PC-3 (cell line): ENCODE data around the gene QPCT. TPM values are rescaled to one million over a fixed set of nuclear protein-coding genes. Genes with fewer than 3 reads are reported as not detected.

Experiments used
- ATAC-seq: fragments of 200-7000 bp; cut with Tn5 transposase; 2 replicates; pipeline ENCODE4 v1.9.1; 2020; ENCODE audit warnings: mild to moderate bottlenecking, moderate library complexity
- BruUV-seq: library from RNA; stranded (reverse); fragments of 400-500 nt; replicated peaks from 2 replicates; lab custom pipeline; 2021; lab: Mats Ljungman, UMichigan
- CTCF ChIA-PET: fragments of 300-600 bp; sonication (Branson Sonifier 250); formaldehyde crosslinking; loops from one replicate; lab custom pipeline; 2022; ENCODE audit warnings: antibody characterized with exemption; lab: Charles Lee
- POLR2A ChIA-PET: fragments of 300-600 bp; sonication (Branson Sonifier 250); formaldehyde crosslinking; loops from one replicate; lab custom pipeline; 2022; ENCODE audit warnings: antibody characterized with exemption; ENCODE audit not compliant: unreplicated experiment; lab: Charles Lee
- DNase-seq: peaks from one replicate; pipeline ENCODE4 v3.0.0-alpha.2; 2015
- H2AFZ ChIP-seq: fragments of 300-600 bp; sonication (generic); 2 replicates; pipeline ENCODE4 v1.6.0; 2016; ENCODE audit warnings: antibody characterized with exemption, low read length
- H3F3A ChIP-seq: fragments of 300-600 bp; sonication (generic); one replicate; pipeline ENCODE4 v1.6.0; 2017; ENCODE audit warnings: antibody characterized with exemption, low read length, control low read depth, mild to moderate bottlenecking; ENCODE audit not compliant: unreplicated experiment
- H3K27ac ChIP-seq: fragments of 300-600 bp; sonication (generic); 2 replicates; pipeline ENCODE4 v1.5.1; 2016; ENCODE audit warnings: mild to moderate bottlenecking, low read length
- H3K27me3 ChIP-seq: fragments of 300-600 bp; sonication (generic); 2 replicates; pipeline ENCODE4 v1.6.1; 2016; ENCODE audit warnings: low read length, mixed read lengths
- H3K36me3 ChIP-seq: fragments of 300-600 bp; sonication (generic); 2 replicates; pipeline ENCODE4 v1.6.1; 2016; ENCODE audit warnings: low read depth, mixed run types, low read length, mixed read lengths
- H3K4me1 ChIP-seq: fragments of 300-600 bp; sonication (generic); 2 replicates; pipeline ENCODE4 v1.5.1; 2016; ENCODE audit warnings: low read length; ENCODE audit not compliant: insufficient read depth
- H3K4me2 ChIP-seq: fragments of 300-600 bp; sonication (generic); 2 replicates; pipeline ENCODE4 v1.6.0; 2016; ENCODE audit warnings: low read length
- H3K4me3 ChIP-seq: fragments of 300-600 bp; sonication (generic); 2 replicates; pipeline ENCODE4 v1.5.1; 2016; ENCODE audit warnings: mild to moderate bottlenecking, low read length, mixed read lengths
- H3K79me2 ChIP-seq: fragments of 300-600 bp; sonication (generic); 2 replicates; pipeline ENCODE4 v1.6.1; 2017; ENCODE audit warnings: low read length, mixed read lengths
- H3K9ac ChIP-seq: fragments of 300-600 bp; sonication (generic); 2 replicates; pipeline ENCODE4 v1.6.0; 2016; ENCODE audit warnings: mild to moderate bottlenecking, low read length
- H3K9me2 ChIP-seq: fragments of 300-600 bp; sonication (generic); replicated peaks from 2 replicates; pipeline ENCODE4 v1.6.1; 2016; ENCODE audit warnings: mixed run types, low read length, mixed read lengths
- H3K9me3 ChIP-seq: fragments of 300-600 bp; sonication (generic); 2 replicates; pipeline ENCODE4 v1.6.1; 2016; ENCODE audit warnings: low read length, mixed read lengths
- H4K20me1 ChIP-seq: fragments of 300-600 bp; sonication (generic); 2 replicates; pipeline ENCODE4 v1.6.1; 2016; ENCODE audit warnings: low read length, mixed read lengths
- CTCF ChIP-seq: fragments of 300-600 bp; sonication (generic); conservative IDR thresholded peaks from 2 replicates; pipeline ENCODE4 v1.5.1; 2017; ENCODE audit warnings: antibody characterized with exemption, low read depth, mild to moderate bottlenecking, low read length
- EZH2 ChIP-seq: fragments of 300-600 bp; sonication (generic); IDR thresholded peaks from one replicate; pipeline ENCODE4 v1.6.1; 2017; ENCODE audit warnings: antibody characterized with exemption, mild to moderate bottlenecking, low read length; ENCODE audit not compliant: unreplicated experiment
- EZH2phosphoT487 ChIP-seq: fragments of 300-600 bp; sonication (generic); IDR thresholded peaks from 2 replicates; pipeline ENCODE4 v1.6.1; 2018; ENCODE audit warnings: mild to moderate bottlenecking, antibody characterized with exemption, low read length, borderline replicate concordance
- intact Hi-C: fragments of 100-400 bp; cut with micrococcal nuclease; formaldehyde crosslinking; loops from 2 replicates; pipeline ENCODE4 v1.9.0; 2023
- total RNA-seq: library from RNA; depleted of rRNA; stranded (reverse); fragments of >200 nt; gene quantifications from 2 replicates; pipeline ENCODE4 v1.2.3, GENCODE V29; 2014

Gene QPCT
- total RNA-seq, 1 experiment from 2014 or later: not detected

- no peak for TF ChIP-seq CTCF
- no peak for TF ChIP-seq EZH2
- TF ChIP-seq EZH2phosphoT487: no peak
- no peak for DNase-seq
- intact Hi-C loops: no loop called here
- no peak overlapping the region for H3K4me2 ChIP-seq
- no peaks in the 10 kb centered on the region for H3K9me2 ChIP-seq
- ATAC-seq: no peak
- H3K79me2 ChIP-seq: peaks cover 49% of the 10 kb centered on the region
- no peaks in the 10 kb centered on the region for H3K9me3 ChIP-seq
- no peak overlapping the region for H2AFZ ChIP-seq
- no peaks in the 10 kb centered on the region for H3K27me3 ChIP-seq
- no peak overlapping the region for H3K4me3 ChIP-seq
- H4K20me1 ChIP-seq: peaks cover 9% of the 10 kb centered on the region; the same call in 1 of the 2 replicates
- BruUV-seq: no TSS peak
- H3K4me1 ChIP-seq: peaks cover 16% of the 10 kb centered on the region
- no peak overlapping the region for H3K9ac ChIP-seq
- ChIA-PET CTCF (no interaction called here), POLR2A (no interaction called here)
- no peaks in the 10 kb centered on the region for H3F3A ChIP-seq
- H3K27ac ChIP-seq: no peak overlapping the region
- H3K36me3 ChIP-seq: no peaks in the 10 kb centered on the region
Measured at GRCh38 chr2:37297632-37298031, 46.8 kb upstream of the QPCT start.

- Histone ChIP-seq H3K4me1 (peaks cover 16% of the 10 kb centered on the region), H3K9me3 (no peaks in the 10 kb centered on the region), H3K4me2 (no peak overlapping the region), H3K27ac (no peak overlapping the region), H4K20me1 (peaks cover 9% of the 10 kb centered on the region; the same call in 1 of the 2 replicates), H2AFZ (no peak overlapping the region), H3K9ac (no peak overlapping the region), H3K9me2 (no peaks in the 10 kb centered on the region), H3K79me2 (peaks cover 68% of the 10 kb centered on the region), H3K4me3 (no peak overlapping the region), H3F3A (no peaks in the 10 kb centered on the region), H3K36me3 (no peaks in the 10 kb centered on the region), H3K27me3 (no peaks in the 10 kb centered on the region)
- DNase-seq (no peak), ATAC-seq (peak; percentile 18)
- intact Hi-C loops: no loop called here
- POLR2A ChIA-PET: no interaction called here
- CTCF ChIA-PET: no interaction called here
- TF ChIP-seq EZH2: no peak
- no peak for TF ChIP-seq EZH2phosphoT487
- no peak for TF ChIP-seq CTCF
- no TSS peak for BruUV-seq
Measured at GRCh38 chr2:37300146-37300545, 44.3 kb upstream of the QPCT start.

GRCh38 chr2:37300578-37300977, 43.9 kb upstream of the QPCT start:
- POLR2A ChIA-PET: no interaction called here
- no peak overlapping the region for H2AFZ ChIP-seq
- DNase-seq (peak; percentile 70), ATAC-seq (peak; percentile 94)
- no peak for TF ChIP-seq EZH2
- TF ChIP-seq EZH2phosphoT487: no peak
- no peak for TF ChIP-seq CTCF
- CTCF ChIA-PET: no interaction called here
- no TSS peak for BruUV-seq
- H3F3A ChIP-seq: no peaks in the 10 kb centered on the region
- no peak overlapping the region for H3K9ac ChIP-seq
- H3K4me3 ChIP-seq: no peak overlapping the region
- intact Hi-C loops: no loop called here
- no peaks in the 10 kb centered on the region for H3K36me3 ChIP-seq
- H3K4me1 ChIP-seq: peaks cover 16% of the 10 kb centered on the region
- H3K27me3 ChIP-seq: no peaks in the 10 kb centered on the region
- no peaks in the 10 kb centered on the region for H3K9me3 ChIP-seq
- H3K79me2 ChIP-seq: peaks cover 72% of the 10 kb centered on the region
- H3K9me2 ChIP-seq: no peaks in the 10 kb centered on the region
- no peak overlapping the region for H3K27ac ChIP-seq
- peak overlapping the region; percentile 33; the same call in 1 of the 2 replicates for H3K4me2 ChIP-seq
- peaks cover 9% of the 10 kb centered on the region; the same call in 1 of the 2 replicates for H4K20me1 ChIP-seq
